ENCODE results near the gene PNMA6A. TPM values are rescaled to one million over a fixed set of nuclear protein-coding genes. Genes with fewer than 3 reads are reported as not detected.
"Not testable (repeated sequence)": the region's sequence is repeated elsewhere in the genome, so short reads cannot be mapped to it uniquely, and the experiment has no call there.

PNMA6A gene
- polyA plus RNA-seq (ENCODE audit: low read depth in 6 of 6): not detected

- H3K27ac Mint-ChIP-seq, H3K9me3 Mint-ChIP-seq, DNase-seq, H3K36me3 Mint-ChIP-seq, H3K27me3 Mint-ChIP-seq, H3K4me1 Mint-ChIP-seq, H3K4me3 Mint-ChIP-seq: not testable (repeated sequence)
- peak; percentile 69 to 72 for ATAC-seq (ENCODE audit: low read depth in 2 of 2)
Measured at GRCh38 chrX:153071909-153072583, at the start of gene PNMA6A. PNMA6A (plus strand) TSS chrX:153072454; CDS start chrX:153073063, 609 bp downstream.

DNA sequence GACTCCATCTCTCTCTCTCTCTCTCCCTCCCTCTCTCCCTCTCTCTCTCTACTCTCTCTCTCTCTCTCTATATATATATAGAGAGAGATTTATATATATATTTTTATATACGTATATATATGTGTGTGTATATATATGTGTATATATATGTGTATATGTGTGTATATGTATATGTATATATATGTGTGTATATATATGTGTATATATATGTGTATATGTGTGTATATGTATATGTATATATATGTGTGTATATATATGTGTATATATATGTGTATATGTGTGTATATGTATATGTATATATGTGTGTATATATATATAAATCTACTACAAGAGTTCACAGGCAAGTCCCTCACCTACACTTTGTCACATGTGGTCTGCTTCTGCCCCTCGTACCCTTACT, 45.8 kb upstream of the PNMA6A start:
- peaks cover 0 to 13% (median 4%) of the 10 kb centered on the region in 3 donors for H3K27me3 Mint-ChIP-seq
- not testable (repeated sequence) for H3K4me3 Mint-ChIP-seq, H3K9me3 Mint-ChIP-seq

GRCh38 chrX:153028487-153028886, 43.8 kb upstream of the PNMA6A start:
- DNase-seq; H3K27me3 Mint-ChIP-seq; H3K9me3 Mint-ChIP-seq; H3K36me3 Mint-ChIP-seq; ATAC-seq (ENCODE audit: low read depth in 2 of 2); H3K4me3 Mint-ChIP-seq; H3K27ac Mint-ChIP-seq: not testable (repeated sequence)
- H3K4me1 Mint-ChIP-seq: peaks cover 0 to 11% (median 0%) of the 10 kb centered on the region in 3 donors

More for the DNA sequence above, 45.8 kb upstream of the PNMA6A start:
- DNase-seq; H3K27ac Mint-ChIP-seq; ATAC-seq (ENCODE audit: low read depth in 2 of 2); H3K36me3 Mint-ChIP-seq; H3K4me1 Mint-ChIP-seq: not testable (repeated sequence)

- DNase-seq (no peak), ATAC-seq (ENCODE audit: low read depth in 2 of 2) (no peak)
- peaks cover 0 to 9% (median 0%) of the 10 kb centered on the region in 3 donors for H3K27me3 Mint-ChIP-seq
- peak overlapping the region in 1 of 8 donors; percentile 24 for H3K4me3 Mint-ChIP-seq
- no peak overlapping the region for H3K27ac Mint-ChIP-seq
- peaks cover 0 to 3% (median 0%) of the 10 kb centered on the region in 7 donors for H3K9me3 Mint-ChIP-seq
- no peaks in the 10 kb centered on the region for H3K36me3 Mint-ChIP-seq
- H3K4me1 Mint-ChIP-seq: peaks cover 0 to 11% (median 0%) of the 10 kb centered on the region in 3 donors
Measured at GRCh38 chrX:153029162-153029561, 43.1 kb upstream of the PNMA6A start.

DNA sequence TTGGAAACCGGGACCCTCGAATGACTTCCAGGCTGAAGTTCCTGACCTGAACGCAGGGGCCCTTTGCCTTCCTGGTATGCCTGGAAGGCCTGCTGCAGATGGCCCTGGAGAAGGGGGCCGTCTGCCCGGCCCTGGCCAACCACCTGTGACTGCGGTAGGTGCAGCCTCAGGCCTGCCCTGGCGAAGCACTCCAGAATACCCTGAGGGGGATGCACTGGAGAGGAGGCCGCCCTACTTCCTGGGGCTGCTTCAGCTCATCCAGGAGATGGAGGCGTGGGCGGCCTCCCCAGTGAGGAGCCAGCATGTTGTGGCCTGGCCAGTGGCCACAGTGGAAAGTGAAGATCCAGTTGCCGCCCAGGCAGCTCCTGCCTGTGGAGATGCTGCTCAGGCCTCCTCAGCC, 42.4 kb upstream of the PNMA6A start:
- H3K4me1 Mint-ChIP-seq: peaks cover 0 to 11% (median 0%) of the 10 kb centered on the region in 3 donors
- H3K9me3 Mint-ChIP-seq: peaks cover 0 to 3% (median 0%) of the 10 kb centered on the region in 7 donors
- H3K36me3 Mint-ChIP-seq: no peaks in the 10 kb centered on the region
- H3K27me3 Mint-ChIP-seq: peaks cover 0 to 9% (median 0%) of the 10 kb centered on the region in 3 donors
- no peak for ATAC-seq (ENCODE audit: low read depth in 2 of 2)
- DNase-seq: no peak
- H3K27ac Mint-ChIP-seq: no peak overlapping the region
- H3K4me3 Mint-ChIP-seq: no peak overlapping the region

GRCh38 chrX:153030801-153031200, 41.5 kb upstream of the PNMA6A start:
- peaks cover 0 to 3% (median 1%) of the 10 kb centered on the region in 7 donors for H3K9me3 Mint-ChIP-seq
- DNase-seq (no peak), ATAC-seq (ENCODE audit: low read depth in 2 of 2) (no peak)
- H3K27ac Mint-ChIP-seq: no peak overlapping the region
- no peak overlapping the region for H3K4me3 Mint-ChIP-seq
- no peaks in the 10 kb centered on the region for H3K36me3 Mint-ChIP-seq
- H3K27me3 Mint-ChIP-seq: peaks cover 0 to 9% (median 0%) of the 10 kb centered on the region in 3 donors
- peaks cover 0 to 11% (median 0%) of the 10 kb centered on the region in 3 donors for H3K4me1 Mint-ChIP-seq

DNA sequence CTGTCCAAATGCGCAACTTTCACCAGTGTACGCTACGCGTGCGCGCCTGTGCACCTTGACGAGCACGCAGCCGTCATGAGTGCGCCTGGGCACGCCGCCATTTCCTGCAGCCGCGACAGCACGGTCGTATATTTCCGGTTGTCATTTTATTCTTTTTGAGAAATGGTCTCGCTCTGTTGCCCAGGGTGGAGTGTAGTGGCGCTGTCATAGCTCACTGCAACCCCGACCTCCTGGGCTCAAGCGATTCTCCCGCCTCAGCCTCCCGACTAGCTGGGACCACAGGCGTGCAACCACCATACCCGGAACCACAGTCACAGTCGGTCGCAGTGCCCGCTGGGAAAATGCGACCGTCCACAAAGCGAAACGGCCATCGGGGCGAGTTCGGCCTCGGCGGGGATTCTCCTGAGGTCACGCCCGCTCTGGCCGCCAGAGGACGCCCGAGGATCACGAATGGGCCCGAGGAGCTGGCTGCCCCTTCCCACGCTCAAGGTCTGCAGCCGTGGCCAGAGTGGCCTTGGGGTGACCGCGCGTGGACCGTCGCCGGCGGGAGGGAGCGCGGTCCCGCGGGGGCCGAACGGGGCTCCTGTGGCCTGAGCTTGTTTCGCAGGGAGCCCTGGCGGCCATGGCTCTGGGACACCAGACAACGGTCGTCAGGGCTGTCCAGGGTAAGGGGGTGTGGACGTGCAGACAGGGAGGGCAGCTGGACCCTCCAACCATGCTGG, 39.7 kb upstream of the PNMA6A start:
- DNase-seq (peak; percentile 47), ATAC-seq (ENCODE audit: low read depth in 2 of 2) (peak; percentile 77 to 86)
- Mint-ChIP-seq H3K27me3 (peaks cover 0 to 9% (median 0%) of the 10 kb centered on the region in 3 donors), H3K9me3 (peaks cover 0 to 5% (median 0%) of the 10 kb centered on the region in 7 donors), H3K27ac (peak overlapping the region; percentile 69 to 88 (median 80)), H3K36me3 (no peaks in the 10 kb centered on the region), H3K4me1 (peaks cover 0 to 11% (median 0%) of the 10 kb centered on the region in 3 donors), H3K4me3 (peak overlapping the region; percentile 75 to 91 (median 89))

- ATAC-seq (ENCODE audit: low read depth in 2 of 2) (no peak), DNase-seq (no peak)
- Mint-ChIP-seq H3K27ac (no peak overlapping the region), H3K36me3 (peaks cover 11 to 17% of the 10 kb centered on the region in 2 donors), H3K4me3 (peak overlapping the region in 1 of 8 donors; percentile 26), H3K27me3 (peaks cover 0 to 9% (median 8%) of the 10 kb centered on the region in 3 donors), H3K9me3 (peaks cover 0 to 33% (median 21%) of the 10 kb centered on the region in 7 donors), H3K4me1 (no peaks in the 10 kb centered on the region)
Measured at GRCh38 chrX:153049093-153049492, 23.2 kb upstream of the PNMA6A start.

GRCh38 chrX:153052534-153052933, 19.7 kb upstream of the PNMA6A start:
- Mint-ChIP-seq H3K4me1 (no peaks in the 10 kb centered on the region), H3K4me3 (no peak overlapping the region), H3K27me3 (peaks cover 0 to 23% (median 15%) of the 10 kb centered on the region in 3 donors), H3K27ac (no peak overlapping the region), H3K36me3 (peaks cover 11 to 17% of the 10 kb centered on the region in 2 donors), H3K9me3 (peaks cover 0 to 31% (median 21%) of the 10 kb centered on the region in 7 donors)
- ATAC-seq (ENCODE audit: low read depth in 2 of 2): no peak
- DNase-seq: no peak

- DNase-seq: no peak
- H3K4me3 Mint-ChIP-seq: peak within 1 kb of the TSS in 6 of 8 donors; percentile 22 to 55 (median 50)
- H3K27ac Mint-ChIP-seq: no peak within 1 kb of the TSS
- peaks cover 0 to 2% (median 0%) of the 10 kb centered on the region in 7 donors for H3K9me3 Mint-ChIP-seq
- peak in 1 of 2 donors; percentile 21 for ATAC-seq (ENCODE audit: low read depth in 2 of 2)
- H3K4me1 Mint-ChIP-seq: no peaks in the 10 kb centered on the region
- H3K27me3 Mint-ChIP-seq: peaks cover 0 to 19% (median 15%) of the 10 kb centered on the region in 3 donors
- H3K36me3 Mint-ChIP-seq: no peaks in the 10 kb centered on the region
Measured at GRCh38 chrX:153055871-153056749, 16.1 kb upstream of the PNMA6A start, which contains the start of gene PNMA3. PNMA3 (plus strand) TSS chrX:153056470; CDS start chrX:153057056, 586 bp downstream.

DNA sequence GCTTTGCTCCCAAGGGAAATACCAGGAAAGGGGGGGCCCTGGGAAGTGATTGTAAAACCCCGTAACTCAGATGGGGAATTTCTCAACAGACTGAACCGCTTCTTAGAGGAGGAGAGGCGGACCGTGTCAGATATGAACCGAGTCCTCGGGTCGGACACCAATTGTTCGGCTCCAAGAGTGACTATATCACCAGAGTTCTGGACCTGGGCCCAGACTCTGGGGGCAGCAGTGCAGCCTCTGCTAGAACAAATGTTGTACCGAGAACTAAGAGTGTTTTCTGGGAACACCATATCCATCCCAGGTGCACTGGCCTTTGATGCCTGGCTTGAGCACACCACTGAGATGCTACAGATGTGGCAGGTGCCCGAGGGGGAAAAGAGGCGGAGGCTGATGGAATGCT, 15.0 kb upstream of the PNMA6A start:
- ATAC-seq (ENCODE audit: low read depth in 2 of 2) (no peak), DNase-seq (no peak)
- Mint-ChIP-seq H3K4me1 (no peaks in the 10 kb centered on the region), H3K9me3 (peaks cover 0 to 1% (median 0%) of the 10 kb centered on the region in 7 donors), H3K36me3 (no peaks in the 10 kb centered on the region), H3K27ac (no peak overlapping the region), H3K4me3 (peak overlapping the region in 3 of 8 donors; percentile 22 to 51 (median 35)), H3K27me3 (peaks cover 0 to 19% (median 15%) of the 10 kb centered on the region in 3 donors)

GRCh38 chrX:153059191-153060094, 12.8 kb upstream of the PNMA6A start:
- DNase-seq: no peak
- no peak for ATAC-seq (ENCODE audit: low read depth in 2 of 2)
- Mint-ChIP-seq H3K27ac (no peak overlapping the region), H3K4me3 (no peak overlapping the region), H3K36me3 (no peaks in the 10 kb centered on the region), H3K4me1 (no peaks in the 10 kb centered on the region), H3K27me3 (peaks cover 0 to 15% (median 7%) of the 10 kb centered on the region in 3 donors), H3K9me3 (no peaks in the 10 kb centered on the region)

Data from naive B cell (primary cell).